Stimulated activated CD4-positive, alpha-beta T cell treated with anti-CD3 and anti-CD28 coated beads, Interleukin-15, amount 100 ng/mL, for 1 hour (primary cell): Measurements from ENCODE around the gene NPY5R.

Experiments used
- DNase-seq, 2 donors: peaks; one replicate each; pipeline ENCODE4 v3.0.0-alpha.2; 2020; ENCODE audit warnings: low read depth in 1 of 2, low spot score in 1 of 2

Gene NPY5R

GRCh38 chr4:163343604-163344146, at the start of gene NPY5R:
Gene NPY5R, plus strand, starts transcription at chr4:163343892. Its CDS starts 6,382 bp downstream, at chr4:163350274.
- DNase-seq, result no peak

GRCh38 chr4:163295138-163295537, 48.6 kb upstream of the NPY5R start:
- DNase-seq, result no peak

- DNase-seq, result no peak
Observed at GRCh38 chr4:163300445-163300844, 43.2 kb upstream of the NPY5R start.

- DNase-seq, result no peak
Observed at GRCh38 chr4:163303069-163303468, 40.6 kb upstream of the NPY5R start.

- DNase-seq, result no peak
Observed at GRCh38 chr4:163309466-163309865, 34.2 kb upstream of the NPY5R start.

- no peak for DNase-seq
Observed at GRCh38 chr4:163317110-163317509, 26.6 kb upstream of the NPY5R start.

GRCh38 chr4:163330916-163331628, 12.6 kb upstream of the NPY5R start:
- no peak for DNase-seq

- no peak for DNase-seq
Observed at GRCh38 chr4:163331629-163332376, 11.9 kb upstream of the NPY5R start.

- no peak for DNase-seq
Observed at GRCh38 chr4:163332526-163333406, 10.9 kb upstream of the NPY5R start, which contains the start of gene NPY1R. Gene NPY1R, minus strand, starts transcription at chr4:163332596. Its CDS starts 6,042 bp downstream, at chr4:163326554.

GRCh38 chr4:163335384-163335783, 8.3 kb upstream of the NPY5R start:
- no peak for DNase-seq

- no peak for DNase-seq
Observed at GRCh38 chr4:163344147-163345125, 744 bp downstream of the NPY5R start.

- no peak for DNase-seq
Observed at GRCh38 chr4:163350672-163351071, 7.0 kb downstream of the NPY5R start.

- no peak for DNase-seq
Observed at GRCh38 chr4:163353054-163353453, 9.4 kb downstream of the NPY5R start.

- DNase-seq, result no peak
Observed at GRCh38 chr4:163356104-163356503, 12.4 kb downstream of the NPY5R start.

GRCh38 chr4:163367651-163368050, 24.0 kb downstream of the NPY5R start:
- no peak for DNase-seq

- no peak for DNase-seq
Observed at GRCh38 chr4:163372029-163372428, 28.3 kb downstream of the NPY5R start.

- no peak for DNase-seq
Observed at GRCh38 chr4:163378661-163379060, 35.0 kb downstream of the NPY5R start.

- no peak for DNase-seq
Observed at GRCh38 chr4:163380703-163381102, 37.0 kb downstream of the NPY5R start.

GRCh38 chr4:163382178-163382869, 38.6 kb downstream of the NPY5R start:
- DNase-seq, result no peak
